GM12801 (cell line): ENCODE measurements around the gene PCCA.
A peak's percentile ranks its signal among the peaks of the same experiment; 100 is the strongest.

Source experiments
- CTCF ChIP-seq: IDR thresholded peaks from one replicate; pipeline ENCODE4 v1.5.1; 2011; ENCODE audit warnings: control low read depth; ENCODE audit not compliant: insufficient read length; ENCODE audit errors: extremely low read depth

Gene PCCA

GRCh38 chr13:100512422-100512821 lies 423.5 kb downstream of the PCCA start:
- no peak for TF ChIP-seq CTCF

GRCh38 chr13:100513171-100513570 lies 424.3 kb downstream of the PCCA start:
- TF ChIP-seq CTCF: no peak

- no peak for TF ChIP-seq CTCF
Observed at GRCh38 chr13:100513987-100514670, 425.2 kb downstream of the PCCA start.

GRCh38 chr13:100514788-100515409 lies 426.0 kb downstream of the PCCA start:
- TF ChIP-seq CTCF: peak; percentile 9

GRCh38 chr13:100515410-100515800 lies 426.5 kb downstream of the PCCA start:
- no peak for TF ChIP-seq CTCF

- no peak for TF ChIP-seq CTCF
Observed at GRCh38 chr13:100517135-100517534, 428.2 kb downstream of the PCCA start.

- no peak for TF ChIP-seq CTCF
Observed at GRCh38 chr13:100517728-100518127, 428.8 kb downstream of the PCCA start.
